Breast epithelium (tissue), 4 donors: Measurements from ENCODE around the gene BAIAP3. TPM values are rescaled to one million over a fixed set of nuclear protein-coding genes. Genes with fewer than 3 reads are reported as not detected.

ENCODE experiments used
- DNase-seq, 2 donors: peaks; one replicate each; pipeline ENCODE4 v3.0.0-alpha.2; 2019; ENCODE audit warnings: low spot score in 2 of 2
- H3K27ac ChIP-seq, 2 donors: fragments of 200-600 bp; sonication (generic) in 1 of 2; one replicate each; pipeline ENCODE4 v1.5.1; 2016 to 2019; ENCODE audit warnings: mild to moderate bottlenecking in 1 of 2
- H3K27me3 ChIP-seq, 2 donors: fragments of 200-600 bp; sonication (generic) in 1 of 2; one replicate each; pipeline versions ENCODE4 v1.5.1 to v1.6.0; 2017 to 2019; ENCODE audit warnings: control low read depth in 1 of 2, mild to moderate bottlenecking in 1 of 2
- H3K36me3 ChIP-seq: fragments of 200-600 bp; one replicate; pipeline ENCODE4 v1.5.1; 2019
- H3K4me1 ChIP-seq, 2 donors: fragments of 200-600 bp; sonication (generic); one replicate each; pipeline ENCODE4 v1.5.1; 2016 to 2019; ENCODE audit warnings: control low read depth in 1 of 2
- H3K4me3 ChIP-seq, 3 donors: fragments of 200-600 bp; sonication (generic); 1 replicate in 2 of 3; 2 replicates in 1 of 3; pipeline ENCODE4 v1.5.1; 2016 to 2019; ENCODE audit warnings: mild to moderate bottlenecking in 3 of 3, moderate library complexity in 2 of 3
- H3K9me3 ChIP-seq, 2 donors: fragments of 200-600 bp; sonication (generic) in 1 of 2; one replicate each; pipeline ENCODE4 v1.5.1; 2016 to 2019; ENCODE audit warnings: control low read depth in 1 of 2
- CTCF ChIP-seq, 3 donors: fragments of 450-650 bp; IDR thresholded peaks; one replicate each; pipeline ENCODE4 v1.5.1; 2016 to 2017; ENCODE audit warnings: antibody characterized with exemption in 3 of 3, mild to moderate bottlenecking in 3 of 3, moderate library complexity in 3 of 3
- POLR2A ChIP-seq: fragments of 450-650 bp; IDR thresholded peaks from one replicate; pipeline ENCODE4 v1.6.1; 2016; ENCODE audit warnings: antibody characterized with exemption, mild to moderate bottlenecking, moderate library complexity
- POLR2AphosphoS5 ChIP-seq, 3 donors: sonication (generic); formaldehyde crosslinking; IDR thresholded peaks; one replicate each; pipeline ENCODE4 v1.6.1; 2017; ENCODE audit warnings: antibody characterized with exemption in 3 of 3
- intact Hi-C: fragments of 100-400 bp; cut with DNase I; formaldehyde crosslinking; loops from one replicate; pipeline ENCODE4 v1.15.1; 2023; ENCODE audit warnings: low total_unique reads
- total RNA-seq, 3 donors: library from RNA; depleted of rRNA; stranded (reverse); fragments of >200 nt; gene quantifications; one replicate each; pipeline ENCODE4 v1.1.0, GENCODE V29; 2016

BAIAP3 gene
- total RNA-seq, 3 donors from 2014 or later = 2.7 to 8.2 (median 7.3) TPM

GRCh38 chr16:1348441-1348840 lies 15.0 kb downstream of the BAIAP3 start:
- TF ChIP-seq POLR2AphosphoS5 (IDR thresholded peaks at IDR 0.05) (no peak), POLR2A (no peak), CTCF (IDR thresholded peaks at IDR 0.05) (no peak)
- no peaks in the 10 kb centered on the region for H3K9me3 ChIP-seq
- DNase-seq = no peak
- no peaks in the 10 kb centered on the region for H3K36me3 ChIP-seq
- no peaks in the 10 kb centered on the region for H3K27me3 ChIP-seq
- no peak overlapping the region for H3K4me3 ChIP-seq
- no peak overlapping the region for H3K27ac ChIP-seq
- peaks cover 3 to 10% of the 10 kb centered on the region in 2 donors for H3K4me1 ChIP-seq
- intact Hi-C loops = no loop called here

GRCh38 chr16:1348926-1349325 lies 15.5 kb downstream of the BAIAP3 start:
- peaks cover 3 to 10% of the 10 kb centered on the region in 2 donors for H3K4me1 ChIP-seq
- TF ChIP-seq POLR2A (no peak), POLR2AphosphoS5 (IDR thresholded peaks at IDR 0.05) (no peak), CTCF (IDR thresholded peaks at IDR 0.05) (no peak)
- H3K27me3 ChIP-seq = no peaks in the 10 kb centered on the region
- no peak for DNase-seq
- no peak overlapping the region for H3K27ac ChIP-seq
- no peak overlapping the region for H3K4me3 ChIP-seq
- no peaks in the 10 kb centered on the region for H3K36me3 ChIP-seq
- intact Hi-C loops = no loop called here
- no peaks in the 10 kb centered on the region for H3K9me3 ChIP-seq

- TF ChIP-seq POLR2AphosphoS5 (IDR thresholded peaks at IDR 0.05) (no peak), CTCF (IDR thresholded peaks at IDR 0.05) (no peak), POLR2A (no peak)
- Histone ChIP-seq H3K36me3 (no peaks in the 10 kb centered on the region), H3K4me1 (peaks cover 3 to 10% of the 10 kb centered on the region in 2 donors), H3K27me3 (no peaks in the 10 kb centered on the region), H3K27ac (no peak overlapping the region), H3K9me3 (no peaks in the 10 kb centered on the region), H3K4me3 (no peak overlapping the region)
- DNase-seq = no peak
- intact Hi-C loops = no loop called here
Observed at GRCh38 chr16:1349351-1349750, 15.9 kb downstream of the BAIAP3 start.

- no peaks in the 10 kb centered on the region for H3K27me3 ChIP-seq
- no peaks in the 10 kb centered on the region for H3K9me3 ChIP-seq
- peaks cover 3 to 10% of the 10 kb centered on the region in 2 donors for H3K4me1 ChIP-seq
- no peak for TF ChIP-seq POLR2AphosphoS5 (IDR thresholded peaks at IDR 0.05)
- no peaks in the 10 kb centered on the region for H3K36me3 ChIP-seq
- intact Hi-C loops = no loop called here
- DNase-seq = no peak
- H3K27ac ChIP-seq = no peak overlapping the region
- H3K4me3 ChIP-seq = no peak overlapping the region
Observed at GRCh38 chr16:1349951-1350350, 16.5 kb downstream of the BAIAP3 start.

- Histone ChIP-seq H3K4me1 (peaks cover 3 to 10% of the 10 kb centered on the region in 2 donors), H3K36me3 (no peaks in the 10 kb centered on the region), H3K4me3 (peak overlapping the region; percentile 69 to 99 (median 84)), H3K27ac (no peak overlapping the region), H3K9me3 (no peaks in the 10 kb centered on the region), H3K27me3 (no peaks in the 10 kb centered on the region)
- TF ChIP-seq CTCF (IDR thresholded peaks at IDR 0.05) (no peak), POLR2A (no peak), POLR2AphosphoS5 (IDR thresholded peaks at IDR 0.05) (no peak)
- intact Hi-C loops = no loop called here
- DNase-seq = no peak
Observed at GRCh38 chr16:1350691-1351090, 17.2 kb downstream of the BAIAP3 start.

- DNase-seq = no peak
- peak overlapping the region; percentile 69 to 99 (median 84) for H3K4me3 ChIP-seq
- H3K27me3 ChIP-seq = no peaks in the 10 kb centered on the region
- no peaks in the 10 kb centered on the region for H3K36me3 ChIP-seq
- intact Hi-C loops = no loop called here
- peak overlapping the region; percentile 46 to 57 for H3K27ac ChIP-seq
- TF ChIP-seq CTCF (IDR thresholded peaks at IDR 0.05) = no peak
- TF ChIP-seq POLR2A = no peak
- no peak for TF ChIP-seq POLR2AphosphoS5 (IDR thresholded peaks at IDR 0.05)
- no peaks in the 10 kb centered on the region for H3K9me3 ChIP-seq
- H3K4me1 ChIP-seq = peaks cover 3 to 10% of the 10 kb centered on the region in 2 donors
Observed at GRCh38 chr16:1351215-1351581, 17.8 kb downstream of the BAIAP3 start.
